ENCODE measurements around the gene HMCN1. TPM values are rescaled to one million over a fixed set of nuclear protein-coding genes. Genes with fewer than 3 reads are reported as not detected.

The HMCN1 gene
- 18.4 and 18.7 TPM in 2 replicates for total RNA-seq

DNA sequence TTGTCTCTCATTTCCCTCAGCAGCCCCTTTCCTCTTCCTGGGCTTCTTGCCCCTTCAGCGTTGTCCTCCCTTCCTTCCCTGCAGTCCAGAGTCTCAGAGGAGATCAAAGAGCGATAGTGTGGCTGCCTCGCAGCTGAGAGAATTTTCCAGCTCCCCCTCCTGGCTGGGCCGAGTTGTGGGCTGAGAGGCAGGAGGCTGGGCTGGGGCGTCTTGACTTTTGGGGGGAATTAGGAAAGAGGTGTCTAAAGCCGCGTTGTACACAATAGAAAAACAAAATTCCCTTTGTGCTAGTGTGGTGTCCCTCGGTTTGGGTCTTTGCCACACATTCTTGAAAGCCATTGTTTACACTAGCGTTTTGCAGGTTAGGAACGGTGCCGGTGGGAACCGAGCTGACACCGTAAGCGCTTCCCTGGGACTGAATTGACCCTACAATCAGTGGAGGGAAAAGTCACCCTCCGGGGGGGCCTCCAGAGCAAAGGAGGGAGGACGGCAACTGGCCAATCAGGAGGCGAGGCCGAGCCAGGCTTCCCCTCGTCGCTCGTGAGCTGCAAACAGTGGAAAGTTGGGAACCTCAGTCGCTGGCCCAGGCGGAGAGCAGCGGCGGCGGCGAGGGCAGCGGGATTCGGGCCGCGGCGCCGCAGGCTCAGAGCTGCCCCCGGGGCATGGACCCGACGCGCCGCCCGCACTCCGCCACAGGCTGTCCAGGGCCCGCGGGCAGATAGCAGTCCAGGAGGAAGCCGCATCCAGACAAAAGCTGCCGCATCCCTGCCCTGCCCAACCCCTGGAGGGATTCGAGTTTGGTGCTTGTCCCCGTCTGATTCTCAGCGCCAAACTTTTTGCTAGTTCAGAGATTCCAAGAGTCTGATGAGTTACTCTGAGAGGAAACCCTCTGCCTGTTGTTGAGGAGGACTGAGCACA is at the start of gene HMCN1:
HMCN1 (plus strand) TSS at position 574 of the 918 bp plus-strand sequence. CDS start 389 bp downstream, outside the sequence.

Data from pericardium fibroblast (primary cell).